A673 (cell line): ENCODE measurements around the gene SYT9.

ENCODE experiments used
- CTCF ChIP-seq: fragments of 300-800, 200-600 bp; sonication (generic); conservative IDR thresholded peaks from 2 replicates; pipeline ENCODE4 v1.5.1; 2017; ENCODE audit warnings: low read depth, mild to moderate bottlenecking, antibody characterized with exemption, low read length, moderate library complexity, mixed read lengths
- EZH2 ChIP-seq: fragments of 200-600 bp; sonication (generic); IDR thresholded peaks from 2 replicates; pipeline ENCODE4 v1.6.1; 2017; ENCODE audit warnings: borderline replicate concordance, low read depth, mild to moderate bottlenecking, mixed read lengths, antibody characterized with exemption, low read length; ENCODE audit not compliant: poor library complexity, severe bottlenecking

- TF ChIP-seq EZH2 (no peak), CTCF (no peak)
Observed at GRCh38 chr11:7300281-7300680, 48.6 kb downstream of the SYT9 start.
